HG03571 (cell line): Measurements from ENCODE around the gene HSPA1L.
"Not testable (repeated sequence)": the region's sequence is repeated elsewhere in the genome, so short reads cannot be mapped to it uniquely, and the experiment has no call there.

ENCODE experiments used
- ATAC-seq: cut with Tn5 transposase; IDR thresholded peaks from one replicate; pipeline ENCODE4 v1.9.1; 2021; ENCODE audit not compliant: unreplicated experiment

HSPA1L gene

GRCh38 chr6:31837369-31838113 lies 22.5 kb upstream of the HSPA1L start:
- ATAC-seq = no peak

- ATAC-seq = no peak
These were observed 21.6 kb upstream of the HSPA1L start for GRCh38 chr6:31836474-31837368.

GRCh38 chr6:31836047-31836473 lies 21.0 kb upstream of the HSPA1L start:
- ATAC-seq = no peak

DNA sequence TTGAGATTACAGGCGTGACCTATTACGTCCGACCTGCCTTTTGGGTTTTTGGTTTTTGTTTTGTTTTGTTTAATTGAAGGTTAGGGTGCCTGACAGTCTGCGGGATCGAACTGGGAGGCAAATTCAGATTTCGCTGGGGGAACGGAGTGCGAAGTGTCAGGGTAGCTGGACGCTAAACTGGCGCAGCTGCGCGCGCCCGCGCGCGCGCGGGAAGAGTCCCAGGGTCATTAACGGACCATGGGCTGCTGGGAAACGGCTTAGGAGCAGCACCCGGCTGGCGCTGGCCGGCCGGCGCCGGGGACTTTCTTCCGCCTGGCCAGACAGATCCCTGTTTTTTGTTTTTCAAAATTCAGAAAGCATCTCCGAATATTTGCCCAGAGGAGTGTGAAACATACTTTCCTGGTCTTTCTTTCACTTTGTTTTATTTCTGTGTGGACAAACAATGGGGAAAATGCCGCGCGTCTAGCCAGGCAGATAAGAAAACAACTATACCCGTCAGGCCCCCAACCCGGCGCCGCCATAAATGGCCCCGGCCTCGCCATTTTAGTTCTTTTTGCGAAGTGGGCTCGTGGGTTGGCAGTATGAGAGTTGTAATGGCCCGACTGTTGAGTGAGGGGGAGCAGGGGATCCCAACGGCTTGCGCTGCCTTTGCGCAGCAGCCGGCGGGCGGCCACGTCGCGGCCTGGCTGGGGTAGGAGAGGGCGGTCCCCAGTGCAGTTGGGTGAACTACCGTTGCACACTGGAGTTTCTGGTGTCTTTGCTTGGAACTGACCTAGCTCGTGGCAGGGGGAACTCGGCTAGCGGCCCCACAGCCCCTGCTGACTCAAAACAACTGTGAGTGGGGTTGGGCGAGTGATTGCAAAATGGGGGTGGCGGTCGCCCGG lies 19.5 kb upstream of the HSPA1L start:
- ATAC-seq = peak; percentile 43

DNA sequence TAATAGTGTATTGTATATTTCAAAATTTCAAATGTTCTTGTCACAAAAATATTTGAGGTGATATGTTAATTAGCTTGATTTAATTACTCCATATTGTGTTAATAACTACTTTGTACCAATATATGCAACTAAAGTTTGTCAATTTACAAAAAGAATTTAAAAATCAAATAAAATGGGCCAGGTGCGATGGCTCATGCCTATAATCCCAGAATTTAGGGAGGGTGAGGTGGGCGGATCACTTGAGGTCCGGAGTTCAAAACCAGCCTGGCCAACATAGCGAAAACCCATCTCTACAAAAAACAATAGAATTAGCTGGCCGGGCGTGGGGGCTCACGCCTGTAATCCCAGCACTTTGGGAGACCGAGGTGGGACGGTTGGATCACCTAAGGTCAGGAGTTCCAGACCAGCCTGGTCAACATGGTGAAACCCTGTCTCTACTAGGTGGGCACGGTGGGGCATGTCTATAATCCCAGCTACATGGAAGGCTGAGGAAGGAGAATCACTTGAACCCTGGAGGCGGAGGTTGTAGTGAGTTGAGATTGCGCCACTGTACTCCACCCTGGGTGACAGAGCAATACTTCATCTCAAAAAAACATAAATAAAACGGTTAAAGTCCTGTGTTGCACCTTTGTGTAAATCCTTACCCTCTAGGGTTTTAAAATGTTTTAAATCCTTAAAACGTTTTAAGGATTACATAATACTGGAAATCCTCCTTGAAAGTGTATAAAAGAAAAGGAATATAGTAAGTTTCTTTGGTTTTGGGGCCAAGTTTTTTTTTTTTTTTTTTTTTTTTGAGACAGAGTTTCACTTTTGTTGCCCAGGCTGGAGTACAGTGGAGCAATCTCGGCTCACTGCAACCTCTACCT lies 16.5 kb upstream of the HSPA1L start:
- ATAC-seq = no peak

DNA sequence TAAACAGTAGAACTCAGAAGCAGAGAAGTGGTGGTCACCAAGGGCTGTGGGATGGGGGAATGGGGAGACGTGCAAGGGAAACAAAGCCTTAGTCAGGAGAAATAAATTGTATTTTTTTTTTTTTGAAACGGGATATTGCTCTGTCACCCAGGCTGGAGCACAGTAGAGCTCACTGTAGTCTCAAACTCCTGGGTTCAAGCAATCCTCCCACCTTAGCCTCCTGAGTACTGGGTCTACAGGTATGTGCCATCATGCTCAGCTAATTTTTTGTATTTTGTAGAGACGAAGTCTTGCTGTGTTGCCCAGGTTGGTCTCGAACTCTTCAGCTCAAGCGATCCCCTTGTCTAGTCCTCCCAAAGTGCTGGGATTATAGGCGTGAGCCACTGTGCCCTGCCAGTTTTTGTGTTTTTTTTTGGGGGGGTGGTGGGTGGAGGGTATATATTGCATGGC lies 15.8 kb upstream of the HSPA1L start:
- ATAC-seq = no peak

- no peak for ATAC-seq
These were observed 14.7 kb upstream of the HSPA1L start for GRCh38 chr6:31829633-31830283.

DNA sequence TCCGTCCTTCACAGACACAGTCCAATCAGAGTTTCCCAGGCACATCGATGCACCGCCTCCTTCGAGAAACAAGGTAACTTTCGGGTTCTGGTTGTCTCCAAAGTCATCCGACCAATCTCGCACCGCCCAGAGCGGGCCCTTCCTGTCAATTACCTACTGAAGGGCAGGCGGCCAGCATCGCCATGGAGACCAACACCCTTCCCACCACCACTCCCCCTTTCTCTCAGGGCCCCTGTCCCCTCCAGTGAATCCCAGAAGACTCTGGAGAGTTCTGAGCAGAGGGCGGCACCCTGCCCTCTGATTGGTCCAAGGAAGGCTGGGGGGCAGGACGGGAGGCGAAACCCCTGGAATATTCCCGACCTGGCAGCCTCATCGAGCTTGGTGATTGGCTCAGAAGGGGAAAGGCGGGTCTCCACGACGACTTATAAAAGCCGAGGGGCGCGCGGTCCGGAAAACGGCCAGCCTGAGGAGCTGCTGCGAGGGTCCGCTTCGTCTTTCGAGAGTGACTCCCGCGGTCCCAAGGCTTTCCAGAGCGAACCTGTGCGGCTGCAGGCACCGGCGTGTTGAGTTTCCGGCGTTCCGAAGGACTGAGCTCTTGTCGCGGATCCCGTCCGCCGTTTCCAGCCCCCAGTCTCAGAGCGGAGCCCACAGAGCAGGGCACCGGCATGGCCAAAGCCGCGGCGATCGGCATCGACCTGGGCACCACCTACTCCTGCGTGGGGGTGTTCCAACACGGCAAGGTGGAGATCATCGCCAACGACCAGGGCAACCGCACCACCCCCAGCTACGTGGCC lies 12.4 kb upstream of the HSPA1L start, which contains the start of gene HSPA1B:
HSPA1B (plus strand) TSS at position 453 of the 794 bp plus-strand sequence; CDS start at position 666, 213 bp downstream.
- ATAC-seq = peak; percentile 61

DNA sequence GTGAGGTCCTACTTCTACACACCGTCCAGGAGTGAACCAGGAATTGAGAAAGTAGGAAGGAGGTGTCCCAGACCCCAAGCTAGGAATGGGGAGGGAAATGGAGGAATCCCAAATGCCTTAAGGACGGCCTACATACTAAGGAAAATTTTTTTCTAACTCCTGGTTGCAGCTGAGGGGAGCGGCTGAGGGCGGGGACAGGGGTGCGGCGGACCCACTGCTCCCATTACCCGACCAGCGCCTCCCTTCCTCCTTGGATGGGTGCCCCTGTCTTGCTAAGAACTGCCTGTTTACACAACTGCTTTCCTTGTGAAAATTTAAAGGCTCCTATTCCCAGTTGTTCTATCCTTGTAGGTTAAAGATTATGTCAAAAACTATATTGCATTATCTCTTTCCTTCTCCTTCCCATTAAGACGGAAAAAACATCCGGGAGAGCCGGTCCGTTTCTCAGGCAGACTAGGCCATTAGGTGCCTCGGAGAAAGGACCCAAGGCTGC lies 11.8 kb upstream of the HSPA1L start:
- ATAC-seq = no peak

GRCh38 chr6:31825553-31825952 lies 10.5 kb upstream of the HSPA1L start:
- ATAC-seq = no peak

GRCh38 chr6:31823592-31824196 lies 8.6 kb upstream of the HSPA1L start:
- not testable (repeated sequence) for ATAC-seq

- no peak for ATAC-seq
These were observed 7.1 kb upstream of the HSPA1L start for GRCh38 chr6:31822036-31822821.

DNA sequence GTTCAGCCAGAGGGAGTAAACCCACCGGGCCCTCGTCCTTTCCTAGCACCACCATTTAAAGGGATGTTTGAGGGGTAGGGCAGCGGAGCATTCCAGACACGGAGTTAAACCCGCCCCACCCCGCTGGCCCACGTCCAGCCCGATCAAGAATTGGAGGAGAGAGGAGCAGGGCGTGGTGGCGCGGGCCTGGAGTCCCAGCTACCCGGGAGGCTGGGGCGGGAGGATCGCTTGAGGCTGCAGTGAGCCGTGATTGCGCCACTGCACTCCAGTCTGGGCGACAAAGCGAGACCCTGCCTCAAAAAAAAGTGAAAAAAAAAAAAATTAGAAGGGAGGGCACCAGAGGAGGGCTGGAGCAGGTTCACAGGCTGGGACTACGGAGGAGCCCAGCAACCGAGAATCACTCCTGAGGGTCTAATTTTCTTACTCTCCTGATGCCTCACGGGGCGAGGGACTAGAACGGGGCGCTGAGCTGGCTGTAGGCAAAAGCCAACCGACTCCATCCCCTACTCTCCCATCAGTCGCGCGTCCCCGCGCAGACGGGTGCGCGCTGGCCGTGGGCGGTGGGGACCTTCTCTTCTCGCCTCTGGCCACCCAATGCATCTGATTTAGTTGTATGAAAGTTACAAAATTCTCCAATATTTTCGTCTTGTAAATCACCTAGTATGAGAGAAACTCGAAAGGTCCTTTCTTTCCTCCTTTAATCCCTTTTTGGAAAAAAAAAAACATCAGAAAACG lies 6.4 kb upstream of the HSPA1L start:
- no peak for ATAC-seq

GRCh38 chr6:31820399-31820798 lies 5.3 kb upstream of the HSPA1L start:
- not testable (repeated sequence) for ATAC-seq

- no peak for ATAC-seq
These were observed 4.8 kb upstream of the HSPA1L start for GRCh38 chr6:31819871-31820299.

DNA sequence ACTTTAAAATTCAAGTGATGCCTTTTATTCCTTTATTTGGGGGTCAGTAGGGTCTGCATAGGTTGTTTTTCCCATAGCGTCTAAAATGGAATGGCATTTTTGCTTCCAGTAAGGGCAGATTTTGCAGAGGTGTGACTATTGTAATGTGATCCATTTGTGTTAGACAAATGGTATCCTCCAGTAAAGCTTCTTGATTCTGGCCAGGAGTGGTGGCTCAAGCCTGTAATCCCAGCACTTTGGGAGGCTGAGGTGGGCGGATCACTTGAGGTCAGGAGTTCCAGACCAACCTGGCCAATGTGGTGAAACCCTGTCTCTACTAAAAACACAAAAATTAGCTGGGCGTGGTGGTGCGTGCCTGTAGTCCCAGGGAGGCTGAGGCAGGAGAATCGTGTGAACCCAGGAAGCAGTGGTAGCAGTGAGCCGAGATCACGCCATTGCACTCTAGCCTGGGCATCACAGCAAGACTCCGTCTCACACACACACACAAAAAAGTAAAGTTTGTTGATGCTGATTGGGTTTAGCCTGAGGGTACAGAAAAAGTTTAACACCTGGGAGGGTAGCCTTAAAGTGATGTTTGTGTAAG lies 2.9 kb upstream of the HSPA1L start:
- ATAC-seq = not testable (repeated sequence)
